ENCODE data around the gene DSCAM.

DNA sequence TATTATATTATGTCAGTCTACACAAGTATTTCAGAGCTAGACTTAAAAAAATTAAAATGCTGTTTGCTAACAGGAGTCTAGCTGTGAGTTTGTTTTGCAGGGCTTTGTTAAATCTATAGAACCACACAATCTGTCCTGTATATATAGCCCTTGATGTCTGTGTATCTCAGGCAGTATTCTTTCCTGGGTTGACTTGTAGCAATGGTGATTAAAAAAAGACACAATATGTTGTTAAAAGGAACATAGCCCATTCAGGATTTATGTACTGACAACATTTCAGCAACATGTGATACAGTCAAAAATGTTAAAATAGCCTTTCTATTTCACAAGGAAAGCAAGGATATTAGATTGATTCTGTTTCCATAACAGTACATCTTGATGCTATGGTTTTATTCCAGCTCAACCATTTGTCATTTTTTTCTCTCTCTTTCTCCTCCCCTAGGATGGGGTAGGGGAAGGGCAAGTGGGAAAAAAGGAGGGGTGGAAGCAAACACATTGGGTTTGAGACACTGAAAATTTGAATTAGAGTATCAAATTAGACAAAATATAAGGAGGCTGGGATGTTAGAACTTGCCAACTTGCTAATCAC is 139.2 kb downstream of the DSCAM start:
- TF ChIP-seq, protein P1, sequence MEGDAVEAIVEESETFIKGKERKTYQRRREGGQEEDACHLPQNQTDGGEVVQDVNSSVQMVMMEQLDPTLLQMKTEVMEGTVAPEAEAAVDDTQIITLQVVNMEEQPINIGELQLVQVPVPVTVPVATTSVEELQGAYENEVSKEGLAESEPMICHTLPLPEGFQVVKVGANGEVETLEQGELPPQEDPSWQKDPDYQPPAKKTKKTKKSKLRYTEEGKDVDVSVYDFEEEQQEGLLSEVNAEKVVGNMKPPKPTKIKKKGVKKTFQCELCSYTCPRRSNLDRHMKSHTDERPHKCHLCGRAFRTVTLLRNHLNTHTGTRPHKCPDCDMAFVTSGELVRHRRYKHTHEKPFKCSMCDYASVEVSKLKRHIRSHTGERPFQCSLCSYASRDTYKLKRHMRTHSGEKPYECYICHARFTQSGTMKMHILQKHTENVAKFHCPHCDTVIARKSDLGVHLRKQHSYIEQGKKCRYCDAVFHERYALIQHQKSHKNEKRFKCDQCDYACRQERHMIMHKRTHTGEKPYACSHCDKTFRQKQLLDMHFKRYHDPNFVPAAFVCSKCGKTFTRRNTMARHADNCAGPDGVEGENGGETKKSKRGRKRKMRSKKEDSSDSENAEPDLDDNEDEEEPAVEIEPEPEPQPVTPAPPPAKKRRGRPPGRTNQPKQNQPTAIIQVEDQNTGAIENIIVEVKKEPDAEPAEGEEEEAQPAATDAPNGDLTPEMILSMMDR (conservative IDR thresholded peaks at IDR 0.05 in 1 of 2, IDR thresholded peaks at IDR 0.05 in 1 of 2; ENCODE audit: low read depth in 1 of 2, low read length in 2 of 2) = no peak
- no peak for TF ChIP-seq EZH2 (IDR thresholded peaks at IDR 0.05; ENCODE audit: low read length, missing control alignments)
